Endothelial cell of umbilical vein (primary cell): Measurements from ENCODE around the gene ARHGAP29. TPM values are rescaled to one million over a fixed set of nuclear protein-coding genes. Genes with fewer than 3 reads are reported as not detected.

Experiments
- BruUV-seq: library from RNA; stranded (reverse); fragments of 400-500 nt; replicated peaks from 2 replicates; lab custom pipeline; 2021; lab: Mats Ljungman, UMichigan
- CTCF ChIA-PET: fragments of 300-600, 350-600 bp; sonication (Branson Sonifier 250); formaldehyde crosslinking; loops from one replicate; lab custom pipeline; 2021; ENCODE audit warnings: antibody characterized with exemption, inconsistent platforms; lab: Charles Lee
- POLR2A ChIA-PET: fragments of 300-600, 350-600 bp; sonication (Branson Sonifier 250); formaldehyde crosslinking; loops from one replicate; lab custom pipeline; 2021; ENCODE audit warnings: antibody characterized with exemption, inconsistent platforms; lab: Charles Lee
- DNase-seq: peaks from one replicate; pipeline ENCODE4 v3.0.0-alpha.2; 2011; ENCODE audit warnings: low read depth, low spot score
- FAIRE-seq: peaks from 2 replicates; lab custom pipeline; 2011; peaks lifted over from hg19 to GRCh38; lab: Jason Lieb, UNC
- H2AFZ ChIP-seq: 2 replicates; pipeline ENCODE4 v1.6.0; 2012; ENCODE audit warnings: low read depth, low read length, control low read depth, inconsistent platforms
- H3K27ac ChIP-seq: 2 replicates; pipeline ENCODE4 v1.5.1; 2011; ENCODE audit warnings: low read depth, mild to moderate bottlenecking, control low read depth, low read length, moderate library complexity; ENCODE audit not compliant: insufficient read depth
- H3K27me3 ChIP-seq, 2 experiments: 2 replicates each; pipeline versions ENCODE4 v1.6.0 to v1.6.1; 2011; ENCODE audit warnings: low read length in 2 of 2, mixed read lengths in 1 of 2; ENCODE audit not compliant: control insufficient read depth in 2 of 2, insufficient read depth in 2 of 2
- H3K36me3 ChIP-seq, 2 experiments: 2 replicates in 1 of 2; 3 replicates in 1 of 2; pipeline ENCODE4 v1.5.1; 2011; ENCODE audit warnings: low read length in 2 of 2, mild to moderate bottlenecking in 1 of 2, moderate library complexity in 1 of 2; ENCODE audit not compliant: control insufficient read depth in 2 of 2, insufficient read depth in 2 of 2; ENCODE audit errors: extremely low read depth in 1 of 2
- H3K4me1 ChIP-seq: 3 replicates; pipeline ENCODE4 v1.5.1; 2011; ENCODE audit warnings: mild to moderate bottlenecking, low read length; ENCODE audit not compliant: control insufficient read depth, insufficient read depth; ENCODE audit errors: extremely low read depth
- H3K4me2 ChIP-seq: 2 replicates; pipeline ENCODE4 v1.6.1; 2011; ENCODE audit warnings: low read length, control low read depth, mixed read lengths; ENCODE audit not compliant: insufficient read depth
- H3K4me3 ChIP-seq, 3 experiments: fragments of 200-600 bp in 1 of 3; sonication (generic), shearing (Covaris generic) in 1 of 3; replicated peaks in 1 of 3; 2 replicates each; pipeline ENCODE4 v1.5.1; 2011 to 2016; ENCODE audit warnings: control low read depth in 3 of 3, low read length in 3 of 3, mild to moderate bottlenecking in 2 of 3, inconsistent platforms in 1 of 3, low read depth in 1 of 3, moderate library complexity in 1 of 3; ENCODE audit not compliant: insufficient read depth in 1 of 3
- H3K79me2 ChIP-seq: 2 replicates; pipeline ENCODE4 v1.6.0; 2012; ENCODE audit warnings: low read length, inconsistent platforms; ENCODE audit not compliant: control insufficient read depth, insufficient read depth
- H3K9ac ChIP-seq: replicated peaks from 2 replicates; pipeline ENCODE3; 2011; ENCODE audit warnings: low read length, control low read depth; ENCODE audit not compliant: insufficient read depth; ENCODE audit errors: extremely low read depth
- H3K9me1 ChIP-seq: replicated peaks from 3 replicates; pipeline ENCODE4 v1.6.0; 2011; ENCODE audit warnings: mild to moderate bottlenecking, low read length; ENCODE audit not compliant: control insufficient read depth, insufficient read depth; ENCODE audit errors: extremely low read depth
- H3K9me3 ChIP-seq: replicated peaks from 2 replicates; pipeline ENCODE4 v1.5.1; 2012; ENCODE audit warnings: low read length, inconsistent platforms; ENCODE audit not compliant: control insufficient read depth, insufficient read depth
- H4K20me1 ChIP-seq: replicated peaks from 2 replicates; pipeline ENCODE3; 2011; ENCODE audit warnings: mild to moderate bottlenecking, low read length; ENCODE audit not compliant: control insufficient read depth, insufficient read depth; ENCODE audit errors: extremely low read depth
- CTCF ChIP-seq, 2 donors: IDR thresholded peaks; 1 replicate in 1 of 2; 2 replicates in 1 of 2; pipeline ENCODE4 v1.5.1; 2011; ENCODE audit warnings: low read length in 2 of 2, mild to moderate bottlenecking in 2 of 2, moderate library complexity in 2 of 2, control low read depth in 1 of 2, inconsistent platforms in 1 of 2, low read depth in 1 of 2; ENCODE audit not compliant: insufficient read depth in 1 of 2; ENCODE audit errors: extremely low read depth in 1 of 2
- EZH2 ChIP-seq: IDR thresholded peaks from 2 replicates; pipeline ENCODE4 v1.6.1; 2012; ENCODE audit warnings: borderline replicate concordance, low read depth, mild to moderate bottlenecking, moderate library complexity, low read length, inconsistent platforms; ENCODE audit not compliant: severe bottlenecking
- FOS ChIP-seq: IDR thresholded peaks from 2 replicates; pipeline ENCODE4 v1.6.1; 2011; ENCODE audit warnings: mild to moderate bottlenecking, low read length, moderate library complexity, borderline replicate concordance; ENCODE audit not compliant: insufficient read depth
- GATA2 ChIP-seq: IDR thresholded peaks from 2 replicates; pipeline ENCODE4 v1.7.0; 2011; ENCODE audit warnings: low read depth, mild to moderate bottlenecking, moderate library complexity, mixed read lengths, low read length; ENCODE audit not compliant: insufficient read length, insufficient read depth
- JUN ChIP-seq: IDR thresholded peaks from 2 replicates; pipeline ENCODE4 v1.6.1; 2011; ENCODE audit warnings: borderline replicate concordance, low read depth; ENCODE audit not compliant: insufficient read length, insufficient read depth
- MYC ChIP-seq: IDR thresholded peaks from one replicate; pipeline ENCODE4 v1.6.1; 2011; ENCODE audit warnings: mild to moderate bottlenecking, low read depth, low read length
- POLR2A ChIP-seq: IDR thresholded peaks from 2 replicates; pipeline ENCODE4 v1.6.1; 2012; ENCODE audit warnings: low read depth, mild to moderate bottlenecking, control low read depth, low read length
- POLR2AphosphoS5 ChIP-seq: IDR thresholded peaks from 2 replicates; pipeline ENCODE4 v1.6.1; 2012; ENCODE audit warnings: low read depth, mild to moderate bottlenecking, control low read depth, low read length, moderate library complexity; ENCODE audit not compliant: insufficient read depth
- dilution Hi-C: fragments of 300-500 bp; cut with MboI; formaldehyde crosslinking; loops from one replicate; pipeline ENCODE4 v1.15.0; 2019; ENCODE audit warnings: low sequenced_read_pairs; ENCODE audit not compliant: extremely low pct_ligation_motif_present
- intact Hi-C: fragments of 100-400 bp; cut with micrococcal nuclease; formaldehyde crosslinking; loops from one replicate; pipeline ENCODE4 v1.10.0; 2022
- polyA plus RNA-seq, 4 experiments: library from polyadenylated mRNA; depleted of rRNA in 3 of 4; stranded (reverse) in 3 of 4; unstranded in 1 of 4; fragments of >200 nt; gene quantifications; 2 replicates each; pipeline versions ENCODE4 v1.2.1 to v1.2.3, GENCODE V29; 2011 to 2012; ENCODE audit warnings: missing spikeins in 1 of 4
- total RNA-seq: library from RNA; stranded (reverse); gene quantifications from 2 replicates; pipeline ENCODE4 v1.2.3, GENCODE V29; 2021
- TF ChIP-seq, protein P1 (sequence below): IDR thresholded peaks from 2 replicates; pipeline ENCODE4 v1.6.1; 2011; ENCODE audit not compliant: insufficient read depth, insufficient read length

The ARHGAP29 gene
- total and polyA plus RNA-seq, 2 donors (not counting 3 experiments of a cell fraction or from before 2014, with no cell fraction given) = 56.3 to 199 TPM

GRCh38 chr1:94182191-94182590 lies 55.2 kb downstream of the ARHGAP29 start:
- ChIA-PET CTCF (interaction anchor here (0.8 to 4.8 kb wide), 8 partner anchors 11 to 156 kb away, joined by 3 to 45 read pairs (median 12); no protein-coding TSS in a partner anchor), POLR2A (no interaction called here)
- peaks cover 36% of the 10 kb centered on the region for H3K4me1 ChIP-seq
- TF ChIP-seq MYC = no peak
- no peak for TF ChIP-seq FOS
- no peak for TF ChIP-seq POLR2AphosphoS5
- no peak for TF ChIP-seq POLR2A
- TF ChIP-seq JUN = no peak
- TF ChIP-seq GATA2 = no peak
- TF ChIP-seq EZH2 = no peak
- TF ChIP-seq, protein P1, sequence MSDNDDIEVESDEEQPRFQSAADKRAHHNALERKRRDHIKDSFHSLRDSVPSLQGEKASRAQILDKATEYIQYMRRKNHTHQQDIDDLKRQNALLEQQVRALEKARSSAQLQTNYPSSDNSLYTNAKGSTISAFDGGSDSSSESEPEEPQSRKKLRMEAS = no peak
- TF ChIP-seq CTCF (IDR thresholded peaks at IDR 0.05; ENCODE audit: extremely low read depth in 1 of 2, insufficient read depth in 1 of 2, low read depth in 1 of 2, low read length in 2 of 2) = no peak
- intact Hi-C loops = loop anchor here (5.0 kb wide), 1 partner anchor 150 kb away; no protein-coding TSS in a partner anchor
- no peak overlapping the region for H3K9ac ChIP-seq
- BruUV-seq = no TSS peak
- DNase-seq = no peak
- H4K20me1 ChIP-seq = peaks cover 3% of the 10 kb centered on the region
- dilution Hi-C loops = no loop called here
- no peaks in the 10 kb centered on the region for H3K27me3 ChIP-seq
- H3K79me2 ChIP-seq = peaks cover 56% of the 10 kb centered on the region
- H3K4me2 ChIP-seq = no peak overlapping the region
- H3K4me3 ChIP-seq = no peak overlapping the region
- H3K27ac ChIP-seq = no peak overlapping the region
- H3K36me3 ChIP-seq = peaks cover 22 to 70% of the 10 kb centered on the region in 2 experiments
- FAIRE-seq = no peak
- no peaks in the 10 kb centered on the region for H3K9me1 ChIP-seq
- no peak overlapping the region for H2AFZ ChIP-seq
- H3K9me3 ChIP-seq = no peaks in the 10 kb centered on the region
